A673 (cell line): ENCODE measurements around the gene YES1.

ENCODE experiments used
- EZH2 ChIP-seq: fragments of 200-600 bp; sonication (generic); IDR thresholded peaks from 2 replicates; pipeline ENCODE4 v1.6.1; 2017; ENCODE audit warnings: borderline replicate concordance, low read depth, mild to moderate bottlenecking, mixed read lengths, antibody characterized with exemption, low read length; ENCODE audit not compliant: poor library complexity, severe bottlenecking
- TF ChIP-seq, protein P1 (sequence below): fragments of 300-800, 200-600 bp; sonication (generic); conservative IDR thresholded peaks from 2 replicates; pipeline ENCODE4 v1.5.1; 2017; ENCODE audit warnings: low read depth, mild to moderate bottlenecking, antibody characterized with exemption, low read length, moderate library complexity, mixed read lengths

DNA sequence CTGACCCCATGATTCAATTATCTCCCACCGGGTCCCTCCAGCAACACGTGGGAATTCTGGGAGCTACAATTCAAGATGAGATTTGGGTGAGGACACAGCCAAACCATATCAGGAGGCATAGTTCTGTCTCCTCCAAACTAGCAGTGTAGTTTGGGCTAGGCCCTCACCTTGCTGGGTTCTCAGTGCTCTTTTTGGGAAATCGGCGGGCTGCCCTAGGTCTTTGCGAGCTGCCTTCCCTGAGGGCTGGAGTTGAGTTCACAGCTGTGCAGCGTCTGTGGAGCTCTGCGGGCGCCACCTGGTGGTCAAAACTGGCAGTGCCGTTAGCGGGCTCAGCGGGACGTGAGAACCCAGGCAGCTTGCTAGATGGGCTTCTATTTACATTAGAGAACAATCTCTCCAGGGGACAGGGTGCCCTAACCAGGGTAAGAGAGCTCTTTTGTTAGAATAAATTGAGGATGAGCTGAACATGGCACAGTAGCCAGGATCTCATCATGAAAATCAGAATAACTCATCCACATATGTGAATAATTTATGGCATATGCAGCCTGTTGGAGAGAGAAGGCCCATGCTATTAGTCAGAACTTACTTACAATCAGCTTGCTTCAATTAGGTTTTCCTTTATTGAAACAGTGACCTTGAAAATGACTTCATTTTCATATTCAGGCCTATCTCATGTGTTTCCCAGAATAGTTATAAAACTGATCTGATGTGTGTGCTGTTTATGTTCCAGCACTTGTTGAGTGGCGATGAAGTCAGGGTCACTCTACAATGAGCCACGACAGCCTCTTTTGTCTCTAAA, 27.4 kb upstream of the YES1 start:
- TF ChIP-seq, protein P1, sequence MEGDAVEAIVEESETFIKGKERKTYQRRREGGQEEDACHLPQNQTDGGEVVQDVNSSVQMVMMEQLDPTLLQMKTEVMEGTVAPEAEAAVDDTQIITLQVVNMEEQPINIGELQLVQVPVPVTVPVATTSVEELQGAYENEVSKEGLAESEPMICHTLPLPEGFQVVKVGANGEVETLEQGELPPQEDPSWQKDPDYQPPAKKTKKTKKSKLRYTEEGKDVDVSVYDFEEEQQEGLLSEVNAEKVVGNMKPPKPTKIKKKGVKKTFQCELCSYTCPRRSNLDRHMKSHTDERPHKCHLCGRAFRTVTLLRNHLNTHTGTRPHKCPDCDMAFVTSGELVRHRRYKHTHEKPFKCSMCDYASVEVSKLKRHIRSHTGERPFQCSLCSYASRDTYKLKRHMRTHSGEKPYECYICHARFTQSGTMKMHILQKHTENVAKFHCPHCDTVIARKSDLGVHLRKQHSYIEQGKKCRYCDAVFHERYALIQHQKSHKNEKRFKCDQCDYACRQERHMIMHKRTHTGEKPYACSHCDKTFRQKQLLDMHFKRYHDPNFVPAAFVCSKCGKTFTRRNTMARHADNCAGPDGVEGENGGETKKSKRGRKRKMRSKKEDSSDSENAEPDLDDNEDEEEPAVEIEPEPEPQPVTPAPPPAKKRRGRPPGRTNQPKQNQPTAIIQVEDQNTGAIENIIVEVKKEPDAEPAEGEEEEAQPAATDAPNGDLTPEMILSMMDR = peak; percentile 99
- no peak for TF ChIP-seq EZH2
